ENCODE data around the gene MAPK11. TPM values are rescaled to one million over a fixed set of nuclear protein-coding genes. Genes with fewer than 3 reads are reported as not detected.

MAPK11 gene
- total RNA-seq, 4 donors from 2014 or later, result 6.2 to 53.5 (median 13.1) TPM

DNA sequence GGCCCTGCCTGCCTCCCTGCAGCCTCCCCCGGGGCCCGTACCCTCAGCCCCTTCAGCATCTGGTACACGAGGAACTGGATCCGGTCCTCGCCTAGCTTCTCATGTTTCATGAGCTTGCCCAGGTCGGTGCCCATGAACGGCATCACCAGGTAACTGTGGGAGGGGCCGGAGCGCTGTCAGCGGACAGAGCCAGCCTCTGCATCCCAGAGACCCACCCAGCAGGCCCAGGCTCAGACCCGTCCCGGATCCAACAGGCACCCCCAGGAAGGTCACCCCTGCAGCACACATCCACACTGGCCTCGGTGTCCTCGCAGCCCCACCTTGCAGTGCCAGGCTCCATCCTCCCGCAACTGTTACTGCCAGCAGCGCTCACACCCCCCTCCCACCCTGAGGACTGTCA, 13.1 kb downstream of the MAPK11 start:
- TF ChIP-seq, protein P1, sequence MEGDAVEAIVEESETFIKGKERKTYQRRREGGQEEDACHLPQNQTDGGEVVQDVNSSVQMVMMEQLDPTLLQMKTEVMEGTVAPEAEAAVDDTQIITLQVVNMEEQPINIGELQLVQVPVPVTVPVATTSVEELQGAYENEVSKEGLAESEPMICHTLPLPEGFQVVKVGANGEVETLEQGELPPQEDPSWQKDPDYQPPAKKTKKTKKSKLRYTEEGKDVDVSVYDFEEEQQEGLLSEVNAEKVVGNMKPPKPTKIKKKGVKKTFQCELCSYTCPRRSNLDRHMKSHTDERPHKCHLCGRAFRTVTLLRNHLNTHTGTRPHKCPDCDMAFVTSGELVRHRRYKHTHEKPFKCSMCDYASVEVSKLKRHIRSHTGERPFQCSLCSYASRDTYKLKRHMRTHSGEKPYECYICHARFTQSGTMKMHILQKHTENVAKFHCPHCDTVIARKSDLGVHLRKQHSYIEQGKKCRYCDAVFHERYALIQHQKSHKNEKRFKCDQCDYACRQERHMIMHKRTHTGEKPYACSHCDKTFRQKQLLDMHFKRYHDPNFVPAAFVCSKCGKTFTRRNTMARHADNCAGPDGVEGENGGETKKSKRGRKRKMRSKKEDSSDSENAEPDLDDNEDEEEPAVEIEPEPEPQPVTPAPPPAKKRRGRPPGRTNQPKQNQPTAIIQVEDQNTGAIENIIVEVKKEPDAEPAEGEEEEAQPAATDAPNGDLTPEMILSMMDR (IDR thresholded peaks at IDR 0.05; ENCODE audit: low read depth), result no peak

GRCh38 chr22:50256258-50256862, 13.8 kb downstream of the MAPK11 start:
- TF ChIP-seq, protein P1 (IDR thresholded peaks at IDR 0.05; ENCODE audit: low read depth), result no peak

DNA sequence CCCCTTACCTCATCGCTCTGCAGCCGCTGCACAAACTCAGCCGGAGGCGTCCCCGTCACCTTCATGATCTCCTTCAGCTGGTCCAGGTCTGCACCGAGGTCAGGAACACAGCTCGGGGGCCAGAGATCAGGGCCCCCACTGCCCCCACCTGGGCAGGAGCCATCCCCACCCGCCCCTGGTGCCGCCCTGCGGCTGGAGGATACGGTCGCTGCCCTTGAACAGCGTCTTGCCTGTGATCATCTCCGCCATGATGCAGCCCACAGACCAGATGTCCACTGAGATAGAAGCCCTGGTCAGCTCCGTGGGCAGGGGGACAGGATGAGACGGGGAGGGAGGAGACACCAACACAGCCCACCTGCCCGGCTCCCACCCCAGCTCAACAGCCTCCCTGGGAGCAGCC, 14.6 kb downstream of the MAPK11 start:
- TF ChIP-seq, protein P1 (IDR thresholded peaks at IDR 0.05; ENCODE audit: low read depth), result no peak

- TF ChIP-seq, protein P1 (IDR thresholded peaks at IDR 0.05; ENCODE audit: low read depth), result no peak
These were observed 15.1 kb downstream of the MAPK11 start for GRCh38 chr22:50255099-50255498.

DNA sequence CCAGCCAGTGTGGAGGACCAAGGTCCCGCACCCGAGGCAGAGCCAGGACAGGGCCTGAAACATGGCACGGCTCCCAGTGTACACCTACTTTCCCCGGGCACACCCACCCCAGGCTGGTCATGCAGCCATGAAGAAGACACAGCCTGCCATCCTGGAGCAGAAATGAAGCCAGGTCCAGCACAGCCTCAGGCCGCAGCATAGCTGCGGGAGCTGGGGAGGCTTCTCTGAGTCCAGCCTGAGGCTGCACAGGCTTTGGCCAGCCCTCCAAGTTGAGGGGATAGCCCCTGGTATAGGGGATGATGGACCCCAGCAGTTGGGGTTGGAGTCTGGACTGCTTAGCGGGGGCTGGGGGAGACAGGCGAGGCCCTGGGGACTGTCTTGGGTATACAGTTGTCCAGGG, 16.2 kb downstream of the MAPK11 start:
- TF ChIP-seq, protein P1 (IDR thresholded peaks at IDR 0.05; ENCODE audit: low read depth), result no peak

DNA sequence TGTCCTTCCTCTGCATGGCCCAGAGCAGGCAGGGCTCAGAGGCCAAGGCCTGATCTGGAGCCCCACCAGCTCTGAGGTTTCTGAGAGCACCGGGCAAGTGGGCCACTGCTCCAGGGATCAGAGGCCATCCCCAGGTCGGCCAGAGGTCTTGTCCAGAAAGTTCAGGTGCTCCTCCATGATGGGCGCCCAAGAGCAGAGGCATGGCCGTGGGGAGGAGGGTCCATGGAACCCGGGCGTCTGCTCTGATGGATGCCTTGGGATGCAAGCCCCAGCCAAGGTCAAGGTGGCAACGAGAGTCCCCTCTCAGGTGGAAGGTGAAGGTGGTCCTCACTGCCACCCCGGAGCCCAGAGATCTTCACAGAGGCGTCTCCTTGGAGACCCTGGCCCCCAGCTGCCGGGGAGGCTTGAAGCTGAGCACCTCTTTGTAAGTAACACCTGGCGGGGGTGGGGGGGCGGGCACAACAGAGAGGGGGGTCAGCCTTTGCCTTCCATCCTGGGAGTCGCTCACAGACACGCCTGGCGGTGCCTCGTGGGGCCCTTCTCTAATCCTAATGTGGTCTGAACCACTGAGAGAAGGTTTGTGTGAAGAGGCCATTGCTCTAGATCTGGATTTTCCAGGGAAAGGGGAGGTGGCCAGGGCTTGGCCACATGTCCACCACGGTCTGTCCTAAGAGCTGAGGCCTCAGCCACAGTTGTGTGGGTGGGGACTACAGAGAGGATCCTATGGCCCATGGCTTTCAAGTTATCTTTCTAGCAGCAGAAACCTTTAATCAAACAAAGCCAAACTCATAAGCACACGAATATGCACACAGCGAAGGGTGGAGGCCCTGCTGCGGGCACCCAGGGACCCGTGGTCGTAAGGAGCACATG, 16.9 kb downstream of the MAPK11 start:
- TF ChIP-seq, protein P1 (IDR thresholded peaks at IDR 0.05; ENCODE audit: low read depth), result no peak
